Testis (tissue), 2 donors: ENCODE results near the gene CCL4.

Experiments
- POLR2A ChIP-seq: fragments of 450-650 bp; IDR thresholded peaks from one replicate; pipeline ENCODE4 v1.6.1; 2017; ENCODE audit warnings: antibody characterized with exemption, mild to moderate bottlenecking, moderate library complexity
- TF ChIP-seq, protein P1 (sequence below), 3 experiments: fragments of 450-650 bp in 2 of 3; fragments of 200-600 bp in 1 of 3; sonication (generic) in 1 of 3; IDR thresholded peaks; one replicate each; pipeline ENCODE4 v1.5.1; 2016 to 2019; ENCODE audit warnings: antibody characterized with exemption in 3 of 3, mild to moderate bottlenecking in 2 of 3, moderate library complexity in 1 of 3

GRCh38 chr17:36092230-36092629 lies 11.4 kb upstream of the CCL4 start:
- TF ChIP-seq, protein P1, sequence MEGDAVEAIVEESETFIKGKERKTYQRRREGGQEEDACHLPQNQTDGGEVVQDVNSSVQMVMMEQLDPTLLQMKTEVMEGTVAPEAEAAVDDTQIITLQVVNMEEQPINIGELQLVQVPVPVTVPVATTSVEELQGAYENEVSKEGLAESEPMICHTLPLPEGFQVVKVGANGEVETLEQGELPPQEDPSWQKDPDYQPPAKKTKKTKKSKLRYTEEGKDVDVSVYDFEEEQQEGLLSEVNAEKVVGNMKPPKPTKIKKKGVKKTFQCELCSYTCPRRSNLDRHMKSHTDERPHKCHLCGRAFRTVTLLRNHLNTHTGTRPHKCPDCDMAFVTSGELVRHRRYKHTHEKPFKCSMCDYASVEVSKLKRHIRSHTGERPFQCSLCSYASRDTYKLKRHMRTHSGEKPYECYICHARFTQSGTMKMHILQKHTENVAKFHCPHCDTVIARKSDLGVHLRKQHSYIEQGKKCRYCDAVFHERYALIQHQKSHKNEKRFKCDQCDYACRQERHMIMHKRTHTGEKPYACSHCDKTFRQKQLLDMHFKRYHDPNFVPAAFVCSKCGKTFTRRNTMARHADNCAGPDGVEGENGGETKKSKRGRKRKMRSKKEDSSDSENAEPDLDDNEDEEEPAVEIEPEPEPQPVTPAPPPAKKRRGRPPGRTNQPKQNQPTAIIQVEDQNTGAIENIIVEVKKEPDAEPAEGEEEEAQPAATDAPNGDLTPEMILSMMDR (IDR thresholded peaks at IDR 0.05): no peak
- no peak for TF ChIP-seq POLR2A
